Measurements from ENCODE around the gene RAB10.

Gene RAB10

GRCh38 chr2:26054598-26055348 lies 20.9 kb downstream of the RAB10 start:
- TF ChIP-seq ZFX (IDR thresholded peaks at IDR 0.05): no peak
- TF ChIP-seq CTCF (conservative IDR thresholded peaks at IDR 0.05): no peak

GRCh38 chr2:26058390-26058789 lies 24.5 kb downstream of the RAB10 start:
- H3K27ac ChIP-seq: no peak overlapping the region
- TF ChIP-seq CTCF (conservative IDR thresholded peaks at IDR 0.05) (no peak), ZFX (IDR thresholded peaks at IDR 0.05) (no peak)

More at GRCh38 chr2:26054598-26055348, 20.9 kb downstream of the RAB10 start:
- H3K27ac ChIP-seq: no peak overlapping the region

GRCh38 chr2:26059542-26059941 lies 25.7 kb downstream of the RAB10 start:
- no peak overlapping the region for H3K27ac ChIP-seq
- no peak for TF ChIP-seq ZFX (IDR thresholded peaks at IDR 0.05)
- TF ChIP-seq CTCF (conservative IDR thresholded peaks at IDR 0.05): no peak

- H3K27ac ChIP-seq: no peak overlapping the region
- TF ChIP-seq CTCF (conservative IDR thresholded peaks at IDR 0.05) (no peak), ZFX (IDR thresholded peaks at IDR 0.05) (no peak)
These were observed 27.7 kb downstream of the RAB10 start for GRCh38 chr2:26061539-26061938.

GRCh38 chr2:26064846-26065245 lies 31.0 kb downstream of the RAB10 start:
- no peak overlapping the region for H3K27ac ChIP-seq

GRCh38 chr2:26067186-26067974 lies 33.5 kb downstream of the RAB10 start:
- no peak for TF ChIP-seq CTCF (conservative IDR thresholded peaks at IDR 0.05)
- no peak for TF ChIP-seq ZFX (IDR thresholded peaks at IDR 0.05)
- no peak overlapping the region for H3K27ac ChIP-seq

More at GRCh38 chr2:26064846-26065245, 31.0 kb downstream of the RAB10 start:
- TF ChIP-seq ZFX (IDR thresholded peaks at IDR 0.05) (no peak), CTCF (conservative IDR thresholded peaks at IDR 0.05) (no peak)

GRCh38 chr2:26067980-26068507 lies 34.2 kb downstream of the RAB10 start:
- no peak for TF ChIP-seq CTCF (conservative IDR thresholded peaks at IDR 0.05)
- no peak overlapping the region for H3K27ac ChIP-seq

Measured in C4-2B (cell line).